ENCODE measurements around the gene B4GALT5.
"Not testable (repeated sequence)": the region's sequence is repeated elsewhere in the genome, so short reads cannot be mapped to it uniquely, and the experiment has no call there.

B4GALT5 gene

DNA sequence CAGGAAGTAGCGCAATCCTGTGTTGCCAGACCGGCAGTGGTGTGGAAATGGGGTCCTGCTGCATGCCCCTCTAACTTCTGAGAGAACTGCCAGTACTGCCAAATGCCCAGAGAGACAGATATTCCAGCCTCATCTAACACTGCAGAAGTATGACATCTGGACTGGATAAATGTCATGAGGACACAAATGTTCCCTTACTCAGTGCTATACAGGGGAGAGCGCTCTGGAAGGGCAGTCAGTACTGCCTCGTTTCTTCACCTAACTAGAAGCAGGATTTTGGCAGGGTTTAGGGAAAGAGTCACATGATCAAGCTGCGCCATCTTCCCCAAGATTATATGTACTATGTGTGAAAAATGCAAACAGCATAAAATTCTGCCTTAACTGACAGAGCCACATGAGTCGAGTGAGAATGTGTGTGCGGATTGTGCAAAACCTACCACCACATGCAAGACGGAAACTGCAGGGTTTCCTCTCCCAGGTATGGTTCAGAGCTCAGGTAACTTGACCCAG, 59.7 kb downstream of the B4GALT5 start:
- DNase-seq: no peak

DNA sequence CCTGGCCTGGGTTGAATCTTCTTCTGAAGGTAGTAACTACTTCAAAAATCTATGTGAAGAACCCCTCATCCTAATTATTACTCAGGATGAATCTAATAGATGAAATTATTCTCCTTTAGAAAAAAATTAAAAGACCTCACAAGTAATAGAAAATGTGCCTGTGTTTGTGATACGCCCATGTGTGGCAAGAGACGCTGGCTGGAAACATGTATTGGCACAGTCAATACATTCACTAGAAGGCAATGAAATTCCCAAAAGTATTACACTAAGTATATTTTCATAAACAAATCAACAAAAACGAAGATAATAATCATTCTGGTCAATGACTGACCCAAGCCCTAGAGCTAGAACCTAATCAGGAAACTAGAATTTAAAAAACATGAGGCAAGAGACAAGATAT, 64.0 kb downstream of the B4GALT5 start:
- no peak for DNase-seq

DNA sequence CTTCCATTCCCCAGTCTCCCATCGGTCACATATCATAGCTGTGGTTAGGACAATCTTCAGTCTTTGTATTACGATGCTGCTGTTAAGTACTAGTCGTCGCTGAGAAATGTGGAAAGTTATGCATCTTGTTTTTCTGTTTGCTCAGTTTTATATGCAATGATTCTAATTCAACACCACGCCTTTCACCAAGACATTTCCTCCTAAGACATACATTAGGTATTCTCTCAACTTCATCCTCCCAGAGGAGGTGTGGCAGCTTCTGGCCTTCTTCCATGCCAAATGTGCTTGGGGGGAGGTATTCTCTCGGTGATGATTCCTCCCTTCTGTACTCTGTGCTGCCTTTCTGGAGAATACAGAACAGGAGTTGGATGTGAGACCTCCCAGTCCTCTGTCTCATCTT, 66.1 kb downstream of the B4GALT5 start:
- DNase-seq: no peak

DNA sequence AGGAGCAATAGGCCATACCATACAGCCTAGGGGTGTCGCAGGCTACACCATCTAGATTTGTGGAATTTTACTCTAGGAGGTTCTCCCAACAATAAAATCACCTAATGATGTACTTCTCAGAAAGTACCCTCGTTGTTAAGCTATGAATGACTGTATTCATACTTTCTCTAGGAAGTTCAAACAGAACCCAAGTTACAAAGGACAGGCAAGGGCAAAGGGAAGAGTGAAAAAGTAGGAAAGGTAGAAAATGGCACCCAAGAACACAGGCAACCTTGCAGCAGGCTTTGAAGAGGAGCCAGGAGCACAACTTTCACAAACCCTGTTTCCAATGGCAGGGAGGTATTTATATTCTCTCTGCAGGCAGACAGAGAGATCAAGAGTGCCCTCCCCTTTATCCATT, 67.2 kb downstream of the B4GALT5 start:
- no peak for DNase-seq

DNA sequence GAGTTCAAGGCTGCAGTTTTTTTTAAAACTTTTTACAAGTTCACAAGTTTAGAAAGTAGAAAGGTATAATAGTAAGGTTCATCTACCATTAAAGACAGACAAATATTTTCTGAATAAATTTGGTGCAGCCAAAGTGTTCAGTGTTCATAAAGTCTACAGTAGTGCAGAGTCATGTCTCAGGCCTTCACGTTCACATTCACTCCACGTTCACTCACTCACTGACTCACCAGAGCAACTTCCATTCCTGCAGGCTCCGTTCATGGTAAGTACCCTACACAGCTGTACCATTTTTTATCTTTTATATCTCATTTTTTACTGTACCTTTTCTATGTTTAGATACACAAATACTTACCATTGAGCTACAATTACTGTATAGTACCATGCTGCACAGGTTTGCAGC, 67.6 kb downstream of the B4GALT5 start:
- DNase-seq: no peak

DNA sequence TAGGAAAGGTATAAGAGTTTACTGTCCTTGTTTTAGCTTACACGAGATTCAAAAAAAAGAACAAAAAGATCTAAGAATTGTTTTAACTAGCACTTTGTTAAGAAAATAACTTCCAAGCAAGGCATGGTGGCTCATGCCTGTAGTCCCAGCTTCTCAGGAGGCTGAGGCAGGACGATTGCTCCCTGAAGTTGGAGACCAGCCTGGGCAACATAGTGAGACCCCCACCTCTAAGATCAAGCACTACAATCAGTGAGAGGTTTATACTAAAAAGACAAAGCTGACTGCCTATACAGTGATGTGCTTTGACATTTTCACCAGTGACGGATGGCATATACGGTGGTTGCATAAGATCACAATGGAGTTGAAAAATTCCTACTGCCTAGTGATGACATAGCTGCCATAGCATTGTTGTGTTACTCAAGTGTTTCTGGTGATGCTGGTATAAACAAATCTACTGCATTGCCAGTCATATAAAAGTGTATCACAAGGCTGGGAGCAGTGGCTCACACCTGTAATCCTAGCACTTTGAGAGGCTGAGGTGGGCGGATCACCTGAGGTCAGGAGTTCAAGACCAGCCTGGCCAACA, 68.6 kb downstream of the B4GALT5 start:
- no peak for DNase-seq

DNA sequence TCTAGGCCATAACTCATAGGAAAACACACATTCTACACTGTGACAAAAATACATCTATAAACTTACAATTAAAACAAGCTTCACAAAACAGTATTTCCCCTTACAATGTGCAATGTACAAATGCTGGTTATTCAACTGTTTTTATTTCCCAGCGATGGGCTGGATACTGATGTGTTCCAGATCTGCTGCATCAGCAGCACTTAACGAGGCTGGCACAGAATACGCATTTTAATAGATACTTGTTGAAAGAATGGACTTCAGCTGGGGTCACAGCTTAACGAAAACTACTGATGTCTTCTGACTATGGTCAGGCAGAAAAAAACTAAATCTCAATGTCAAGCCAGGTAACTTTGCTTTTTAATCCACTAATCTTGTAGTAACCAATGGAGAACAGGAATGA, 70.9 kb downstream of the B4GALT5 start:
- no peak for DNase-seq

DNA sequence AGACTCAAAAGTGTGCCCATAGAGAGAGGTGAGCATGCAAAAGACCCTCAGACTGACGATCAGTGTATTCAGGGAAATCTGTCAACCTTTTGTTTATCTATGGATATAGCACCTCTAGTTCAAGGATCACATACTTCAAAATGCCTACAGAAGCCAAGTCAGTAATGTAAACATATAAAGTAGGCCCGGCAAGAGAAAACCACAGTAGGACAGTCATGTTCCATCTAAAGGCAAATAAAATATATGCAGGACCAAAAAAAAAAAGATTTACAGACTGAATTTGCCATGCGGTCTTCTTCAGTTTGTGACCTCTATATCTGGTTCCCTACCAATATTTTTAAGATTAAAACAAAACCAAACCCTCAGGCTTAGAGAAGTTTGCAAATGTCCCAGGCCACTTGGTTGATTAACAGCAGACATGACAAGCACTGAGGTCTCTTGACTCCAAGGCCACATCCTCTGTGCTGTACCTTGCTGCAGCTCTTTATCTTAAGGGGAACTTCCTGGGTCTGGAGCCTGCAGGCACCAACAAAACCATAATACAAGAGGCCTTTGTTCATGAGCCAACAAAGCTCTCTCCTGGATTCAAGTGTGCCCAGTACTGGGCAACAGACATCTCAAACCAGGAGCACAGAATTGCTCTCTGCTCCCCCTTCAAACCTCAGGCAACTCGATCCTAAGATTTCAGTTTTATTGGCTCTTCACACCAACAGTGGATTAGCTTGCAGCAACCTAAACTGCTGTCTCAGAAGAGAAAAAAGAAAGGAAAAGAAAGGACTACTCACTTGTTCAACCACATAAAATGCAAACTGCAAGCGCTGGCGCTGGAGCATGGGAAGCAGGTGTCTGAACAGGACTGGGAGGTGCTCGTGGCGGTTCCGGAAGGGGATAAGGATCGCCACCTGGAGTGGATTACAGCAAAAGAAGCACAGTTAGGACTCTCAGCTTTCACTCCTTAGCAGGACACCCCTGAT, 71.7 kb downstream of the B4GALT5 start:
- no peak for DNase-seq

DNA sequence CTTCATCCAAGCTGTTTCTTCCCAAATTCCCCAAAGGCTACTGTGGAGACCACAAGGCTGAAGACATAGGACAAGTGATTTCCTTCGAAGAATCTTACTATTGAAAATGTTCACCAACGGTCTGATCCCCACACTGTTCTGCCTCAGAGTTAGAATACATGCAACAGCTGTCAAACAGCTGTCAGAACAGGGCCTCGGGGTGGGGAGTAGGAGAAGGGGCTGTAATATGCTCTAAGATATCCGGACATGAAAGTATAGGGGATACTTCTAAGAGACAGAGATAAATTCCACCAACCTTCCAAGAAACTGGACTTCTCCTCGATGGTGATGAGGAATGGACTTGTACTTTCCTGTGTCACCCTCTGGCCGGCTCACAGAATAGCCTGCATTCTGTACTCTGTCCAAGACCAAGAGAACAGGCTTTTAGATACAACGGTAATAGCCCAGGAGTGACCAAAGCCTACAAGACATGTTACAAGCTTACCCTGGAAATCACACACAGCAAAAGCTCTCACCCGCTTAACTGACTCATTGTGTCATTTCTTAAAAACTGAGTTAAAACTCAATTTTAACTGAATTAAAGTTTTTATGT, 76.5 kb downstream of the B4GALT5 start:
- no peak for DNase-seq

DNA sequence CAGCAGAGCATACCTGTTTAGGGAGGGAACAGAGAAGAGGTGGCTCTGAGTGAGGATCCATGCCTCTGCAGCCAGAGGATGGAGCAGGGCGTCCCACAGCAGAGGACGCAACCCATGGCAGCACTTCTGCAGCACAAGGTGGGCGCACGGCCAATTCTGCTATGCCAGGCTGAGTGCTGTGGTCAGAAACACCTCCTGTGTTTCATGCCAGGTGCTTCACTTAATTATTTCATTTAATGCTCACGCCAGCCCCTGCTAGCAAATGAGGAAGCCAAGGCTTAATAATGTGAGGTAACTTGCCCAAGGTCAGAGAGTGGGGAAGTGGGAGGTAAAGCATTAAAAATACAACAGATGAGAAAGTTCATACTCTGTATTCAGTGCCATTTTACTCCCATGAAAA, 77.2 kb downstream of the B4GALT5 start:
- DNase-seq: no peak

DNA sequence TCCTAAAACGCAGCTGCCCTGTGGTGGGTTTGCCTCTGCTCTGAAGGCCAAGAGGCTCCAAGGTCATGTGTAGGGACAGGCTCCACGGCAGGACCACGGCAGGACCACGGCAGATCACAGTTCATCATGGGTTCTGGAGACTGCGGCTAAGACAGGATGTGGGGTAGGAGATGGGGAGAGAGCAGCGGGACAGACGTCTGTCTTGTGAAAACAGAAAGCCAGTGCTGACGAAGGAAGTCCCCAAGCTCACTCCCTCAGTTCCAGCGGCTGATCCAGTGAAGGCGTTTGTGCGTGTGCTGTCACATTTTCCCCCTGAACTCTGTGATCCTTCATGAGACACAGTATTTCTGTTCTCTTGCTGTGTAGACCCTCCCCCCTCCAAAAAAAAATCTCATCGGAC, 77.8 kb downstream of the B4GALT5 start:
- no peak for DNase-seq

DNA sequence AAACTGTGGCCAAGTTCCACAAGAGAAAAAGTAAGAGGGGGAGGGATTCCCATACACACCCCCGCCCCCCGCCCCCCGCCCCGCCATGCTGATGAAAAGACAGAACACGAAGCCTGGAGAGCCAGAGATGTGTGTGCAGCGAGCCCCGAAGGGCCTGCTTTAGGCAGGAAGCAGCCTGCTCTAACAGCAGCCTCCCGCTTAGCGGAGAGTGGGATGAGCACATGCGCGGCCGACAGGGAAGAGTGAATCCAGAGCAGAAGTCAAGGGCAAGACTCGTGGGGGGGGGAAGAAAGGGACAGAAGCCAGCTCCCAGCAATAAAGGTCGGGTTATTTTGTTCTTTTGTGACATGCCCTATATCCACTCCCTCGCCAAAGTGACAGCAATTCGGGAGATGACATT, 78.5 kb downstream of the B4GALT5 start:
- no peak for DNase-seq

DNA sequence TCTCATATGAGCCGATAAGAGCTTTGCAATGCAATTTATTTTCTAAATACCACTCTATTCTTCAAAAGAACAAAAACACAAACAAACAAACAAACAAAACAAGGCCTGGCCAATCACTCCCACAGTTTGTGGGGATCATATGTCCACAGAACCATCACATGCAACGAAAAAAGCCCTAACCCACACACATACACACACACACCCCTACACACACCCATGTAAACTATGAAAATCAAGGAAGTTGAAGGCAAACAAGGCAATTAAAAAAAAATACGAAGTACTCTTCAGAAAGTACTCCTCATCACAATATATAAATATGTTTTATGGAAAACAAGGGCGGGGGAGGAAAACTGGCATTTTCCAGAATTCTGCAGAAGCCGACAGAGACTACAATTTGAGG, 79.6 kb downstream of the B4GALT5 start:
- DNase-seq: no peak

DNA sequence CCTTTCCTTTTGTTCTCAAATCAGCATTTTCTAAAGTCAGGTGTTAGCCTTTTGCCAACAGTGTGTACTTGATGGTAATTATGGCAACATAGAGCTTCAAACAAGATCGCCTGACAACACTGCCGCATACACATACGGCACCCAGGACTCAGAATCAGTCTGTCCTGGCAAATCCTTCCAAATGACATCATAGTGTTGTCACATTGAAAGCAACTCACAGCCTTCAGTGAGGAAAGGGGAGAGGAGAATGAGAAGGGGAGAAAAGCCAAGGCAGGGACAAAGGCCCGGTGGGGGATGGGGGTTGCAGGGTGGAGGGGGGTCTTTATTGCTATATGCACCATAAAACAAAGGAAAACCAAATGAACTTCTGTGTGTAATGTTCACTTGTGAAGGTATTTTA, 80.0 kb downstream of the B4GALT5 start:
- no peak for DNase-seq

DNA sequence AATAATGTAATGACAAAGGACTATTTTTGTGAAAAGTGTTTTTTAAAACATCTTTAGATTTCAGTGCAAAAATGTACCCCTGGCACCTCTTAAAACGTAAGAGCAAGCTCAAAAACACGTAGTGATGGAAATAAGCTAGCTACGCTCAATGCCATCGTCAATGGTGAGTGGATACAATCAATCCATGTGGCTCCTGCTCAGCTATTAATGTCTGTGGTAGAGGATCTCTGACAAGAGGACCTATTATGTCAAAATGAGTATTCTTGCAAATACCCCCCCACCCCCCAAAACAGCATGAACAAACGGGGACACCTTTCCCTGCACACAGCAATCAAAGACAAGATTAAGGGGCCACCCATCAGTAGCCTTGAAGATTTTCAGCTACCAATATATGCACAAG, 80.7 kb downstream of the B4GALT5 start:
- no peak for DNase-seq

DNA sequence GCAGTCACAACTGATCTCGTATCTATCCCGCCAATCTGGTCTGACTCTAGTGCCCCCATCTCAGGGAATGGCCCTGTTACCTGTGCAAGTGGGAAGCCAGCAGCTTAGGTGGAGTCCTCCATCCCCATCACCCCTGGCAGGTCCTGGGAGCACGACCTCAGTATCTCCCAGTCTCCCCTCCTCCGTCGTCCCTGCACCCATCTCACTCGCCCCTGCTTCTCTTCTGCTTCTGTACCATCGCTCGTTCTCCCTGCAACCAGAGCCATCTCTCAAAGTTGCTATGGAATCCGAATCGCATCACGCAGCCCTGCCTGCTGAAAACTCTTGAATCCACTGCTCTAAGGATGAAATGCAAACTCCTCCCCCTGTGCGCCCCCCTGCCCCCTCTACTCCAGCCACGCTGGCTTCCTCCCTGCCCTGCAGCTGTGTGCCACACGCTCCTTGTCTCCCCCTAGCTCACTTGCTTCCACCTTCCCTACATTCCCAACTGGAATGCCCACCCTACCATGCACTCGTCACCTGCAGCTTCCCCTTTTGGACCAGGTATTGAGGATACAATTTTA, 81.7 kb downstream of the B4GALT5 start:
- no peak for DNase-seq

DNA sequence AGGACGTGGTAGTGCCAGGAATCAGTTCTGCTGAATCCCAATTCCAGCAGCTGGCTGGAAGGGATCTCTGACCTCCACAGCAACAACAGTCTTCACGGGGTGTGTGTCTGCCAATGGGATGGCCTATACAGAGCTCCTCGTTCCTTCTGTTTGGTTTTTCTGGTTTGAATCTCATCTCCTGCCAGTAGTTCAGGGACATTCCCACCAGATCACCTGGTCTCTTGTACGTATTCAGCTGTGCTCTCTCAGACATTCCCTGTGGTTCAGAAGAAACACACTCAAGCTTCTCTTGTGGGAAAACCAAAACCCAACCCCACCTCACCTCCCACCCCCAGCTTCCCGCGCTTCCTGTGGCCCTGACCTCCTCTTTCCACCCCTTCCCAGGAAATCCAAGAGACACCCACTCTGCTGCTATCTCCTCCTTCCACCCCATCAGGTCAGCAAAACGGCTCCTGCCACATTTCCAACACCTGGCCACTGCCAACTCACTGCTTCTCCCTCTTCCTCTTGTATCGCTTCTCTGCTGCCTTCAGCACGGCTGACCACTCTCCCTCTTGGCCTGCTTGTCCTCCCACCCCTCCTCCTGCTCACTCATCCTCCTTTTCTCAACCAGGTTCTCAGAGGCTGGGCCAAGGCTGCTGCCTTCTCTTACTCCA, 82.5 kb downstream of the B4GALT5 start:
- DNase-seq: no peak

DNA sequence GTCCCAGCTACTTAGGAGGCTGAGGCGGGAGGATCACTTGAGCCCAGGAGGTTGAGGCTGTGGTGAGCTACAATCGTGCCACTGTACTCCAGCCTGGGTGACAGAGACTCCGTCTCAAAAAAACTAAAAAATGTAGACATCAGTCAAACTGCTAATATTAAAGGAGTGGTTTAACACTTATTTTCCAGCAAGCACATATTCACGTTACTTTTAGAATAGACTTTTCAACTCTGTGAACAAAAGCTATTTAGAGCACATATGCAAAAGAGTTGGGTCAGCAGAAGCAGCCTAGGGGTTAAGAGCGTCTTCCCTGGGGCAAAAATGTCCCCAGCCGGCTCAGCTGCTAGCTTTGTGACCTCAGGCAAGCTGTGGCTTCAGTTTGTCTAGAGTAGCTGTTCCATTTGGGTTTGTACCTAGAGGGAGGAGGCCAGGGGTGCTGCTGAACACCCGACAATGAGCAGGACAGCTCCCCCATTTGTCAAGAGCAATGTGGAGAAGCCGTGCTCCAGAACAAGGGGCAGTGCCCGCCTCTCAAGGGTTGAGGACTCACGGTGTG, 83.2 kb downstream of the B4GALT5 start:
- DNase-seq: no peak

DNA sequence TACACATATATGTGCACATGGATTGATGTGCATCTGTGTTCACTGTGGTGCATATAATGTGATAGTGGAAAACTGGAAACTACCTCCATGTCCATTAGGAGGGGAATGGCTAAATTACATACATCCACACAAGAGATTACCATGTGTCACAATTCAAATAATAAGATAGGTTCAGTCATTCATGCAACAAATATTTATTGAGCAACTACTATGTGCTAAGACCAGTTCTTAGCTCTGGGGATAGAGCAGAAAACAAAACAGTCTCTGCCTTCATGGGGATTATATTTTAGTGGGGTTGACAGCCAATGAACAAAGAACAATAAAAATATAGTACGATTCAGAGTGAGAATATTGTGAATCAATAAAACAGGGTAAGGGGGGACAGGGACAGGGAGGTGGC, 84.1 kb downstream of the B4GALT5 start:
- DNase-seq: no peak

DNA sequence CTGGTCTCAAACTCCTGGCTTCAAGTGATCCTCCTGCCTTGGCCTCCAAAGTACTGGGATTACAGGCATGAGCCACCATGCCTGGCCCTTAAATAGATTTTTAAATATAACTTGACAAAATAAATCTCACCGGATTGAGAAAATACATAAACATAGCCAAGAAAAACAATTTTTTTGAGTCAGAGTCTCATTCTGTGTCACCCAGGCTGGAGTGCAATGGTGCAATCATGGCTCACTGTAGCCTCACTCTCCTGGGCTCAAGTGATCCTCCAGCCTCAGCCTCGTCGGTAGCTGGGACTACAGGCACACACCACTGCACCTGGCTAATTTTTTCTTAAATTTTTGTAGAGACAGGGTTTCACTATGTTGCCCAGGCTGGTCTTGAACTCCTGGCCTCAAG, 85.4 kb downstream of the B4GALT5 start:
- DNase-seq: not testable (repeated sequence)

DNA sequence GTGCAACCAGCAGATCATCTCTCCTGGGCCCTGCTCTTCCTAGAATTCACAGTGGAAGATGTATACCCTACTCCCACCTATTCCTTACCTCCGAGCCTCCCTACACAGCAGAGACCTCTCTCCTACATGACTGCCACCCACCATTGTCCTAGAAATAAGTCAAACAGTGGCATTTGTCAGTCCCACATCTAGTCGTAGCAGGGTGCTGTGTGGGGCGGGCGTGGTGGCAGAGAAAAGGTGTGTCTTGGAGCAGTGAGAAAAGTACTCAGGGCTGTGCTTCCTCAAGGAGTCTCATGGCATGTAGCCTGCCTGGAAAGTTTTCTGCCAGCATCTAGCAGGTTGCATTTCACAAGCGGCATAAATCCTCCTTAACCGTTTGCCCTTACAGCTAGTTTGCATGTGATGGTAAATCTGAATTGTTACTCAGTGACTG, 86.3 kb downstream of the B4GALT5 start:
- no peak for DNase-seq

DNA sequence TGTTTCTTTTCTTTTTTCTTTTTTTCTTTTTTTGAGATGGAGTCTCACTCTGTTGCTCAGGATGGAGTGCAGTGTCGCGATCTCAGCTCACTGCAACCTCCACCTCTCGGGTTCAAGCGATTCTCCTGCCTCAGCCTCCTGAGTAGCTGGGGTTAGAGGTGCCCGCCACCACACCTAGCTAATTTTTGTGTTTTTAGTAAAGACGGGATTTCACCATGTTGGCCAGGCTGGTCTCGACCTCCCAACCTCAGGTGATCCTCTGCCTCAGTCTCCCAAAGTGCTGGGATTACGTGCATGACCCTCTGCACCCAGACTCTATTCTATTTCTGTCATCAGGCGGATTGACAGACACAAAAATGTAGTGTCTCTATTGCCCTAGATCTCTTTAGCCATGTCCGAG, 88.7 kb downstream of the B4GALT5 start:
- DNase-seq: not testable (repeated sequence)

DNA sequence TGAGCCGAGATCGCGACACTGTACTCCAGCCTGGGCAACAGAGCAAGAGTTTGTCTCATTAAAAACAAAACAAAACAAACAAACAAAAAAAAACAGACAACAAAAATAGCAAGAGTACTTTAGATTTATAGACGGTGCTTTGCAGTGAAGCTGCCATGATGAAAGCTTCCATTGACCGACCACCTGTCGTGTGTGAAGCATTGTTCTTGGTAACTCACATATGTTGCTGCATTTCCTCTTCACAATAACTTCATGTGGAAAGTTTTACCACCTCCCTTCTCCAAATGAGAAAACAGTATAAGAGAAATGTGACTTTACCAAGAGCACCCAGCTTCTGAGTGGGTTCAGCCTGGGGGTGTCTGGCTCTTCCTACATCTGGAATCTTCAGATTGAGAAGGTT, 89.4 kb downstream of the B4GALT5 start:
- no peak for DNase-seq

All from activated CD4-positive, CD25-positive, alpha-beta regulatory T cell treated with anti-CD3 and anti-CD28 coated beads, Interleukin-2, amount 50 U/mL, for 72 hours (primary cell).